ENCODE results near the gene ZFR.

Gene ZFR

GRCh38 chr5:32450952-32451351 is 6.4 kb upstream of the ZFR start:
- Histone ChIP-seq H4K20me1 (ENCODE audit: insufficient read depth, low read length) (no peaks in the 10 kb centered on the region), H3K9ac (ENCODE audit: low read depth, low read length) (no peak overlapping the region), H3K36me3 (ENCODE audit: insufficient read depth, low read length) (no peaks in the 10 kb centered on the region), H2AFZ (ENCODE audit: low read depth, low read length) (no peak overlapping the region), H3K27me3 (ENCODE audit: insufficient read depth, low read length, poor library complexity) (peaks cover 10% of the 10 kb centered on the region), H3K27ac (ENCODE audit: low read length) (no peak overlapping the region), H3K4me1 (ENCODE audit: insufficient read depth, low read length) (no peaks in the 10 kb centered on the region), H3K9me3 (ENCODE audit: insufficient read depth, low read length, severe bottlenecking) (no peaks in the 10 kb centered on the region), H3K79me2 (ENCODE audit: insufficient read depth, low read length) (no peaks in the 10 kb centered on the region), H3K4me2 (ENCODE audit: insufficient read depth, low read length) (no peak overlapping the region), H3K4me3 (ENCODE audit: low read depth in 1 of 2, low read length in 2 of 2) (no peak overlapping the region)
- DNase-seq (no peak), ATAC-seq (ENCODE audit: insufficient read depth, low read depth) (peak; percentile 47; the same call in 1 of the 3 replicates)
- TF ChIP-seq CTCF (IDR thresholded peaks at IDR 0.05; ENCODE audit: borderline replicate concordance, extremely low read depth, low read length, poor library complexity, severe bottlenecking) (peak; percentile 35), EZH2 (IDR thresholded peaks at IDR 0.05; ENCODE audit: borderline replicate concordance, low read depth, low read length, severe bottlenecking) (no peak)

GRCh38 chr5:32449262-32449661 is 4.7 kb upstream of the ZFR start:
- Histone ChIP-seq H3K36me3 (ENCODE audit: insufficient read depth, low read length) (no peaks in the 10 kb centered on the region), H4K20me1 (ENCODE audit: insufficient read depth, low read length) (no peaks in the 10 kb centered on the region), H3K4me2 (ENCODE audit: insufficient read depth, low read length) (no peak overlapping the region), H3K4me1 (ENCODE audit: insufficient read depth, low read length) (peaks cover 12% of the 10 kb centered on the region), H3K9ac (ENCODE audit: low read depth, low read length) (no peak overlapping the region), H2AFZ (ENCODE audit: low read depth, low read length) (no peak overlapping the region), H3K79me2 (ENCODE audit: insufficient read depth, low read length) (peaks cover 2% of the 10 kb centered on the region), H3K9me3 (ENCODE audit: insufficient read depth, low read length, severe bottlenecking) (no peaks in the 10 kb centered on the region), H3K4me3 (ENCODE audit: low read depth in 1 of 2, low read length in 2 of 2) (no peak overlapping the region), H3K27me3 (ENCODE audit: insufficient read depth, low read length, poor library complexity) (peaks cover 1% of the 10 kb centered on the region), H3K27ac (ENCODE audit: low read length) (no peak overlapping the region)
- TF ChIP-seq EZH2 (IDR thresholded peaks at IDR 0.05; ENCODE audit: borderline replicate concordance, low read depth, low read length, severe bottlenecking) (no peak), CTCF (IDR thresholded peaks at IDR 0.05; ENCODE audit: borderline replicate concordance, extremely low read depth, low read length, poor library complexity, severe bottlenecking) (no peak)
- ATAC-seq (ENCODE audit: insufficient read depth, low read depth) (no peak), DNase-seq (no peak)

- no peak overlapping the region for H3K4me2 ChIP-seq (ENCODE audit: insufficient read depth, low read length)
Measured at GRCh38 chr5:32446630-32447029, 2.1 kb upstream of the ZFR start.

More at GRCh38 chr5:32446630-32447029, 2.1 kb upstream of the ZFR start:
- no peak overlapping the region for H2AFZ ChIP-seq (ENCODE audit: low read depth, low read length)
- H3K9me3 ChIP-seq (ENCODE audit: insufficient read depth, low read length, severe bottlenecking) = no peaks in the 10 kb centered on the region
- DNase-seq = no peak
- H3K4me3 ChIP-seq (ENCODE audit: low read depth in 1 of 2, low read length in 2 of 2) = no peak overlapping the region
- H3K36me3 ChIP-seq (ENCODE audit: insufficient read depth, low read length) = peaks cover 13% of the 10 kb centered on the region
- TF ChIP-seq EZH2 (IDR thresholded peaks at IDR 0.05; ENCODE audit: borderline replicate concordance, low read depth, low read length, severe bottlenecking) = no peak
- TF ChIP-seq CTCF (IDR thresholded peaks at IDR 0.05; ENCODE audit: borderline replicate concordance, extremely low read depth, low read length, poor library complexity, severe bottlenecking) = no peak
- no peak overlapping the region for H3K27ac ChIP-seq (ENCODE audit: low read length)
- H4K20me1 ChIP-seq (ENCODE audit: insufficient read depth, low read length) = peaks cover 13% of the 10 kb centered on the region
- H3K79me2 ChIP-seq (ENCODE audit: insufficient read depth, low read length) = peaks cover 28% of the 10 kb centered on the region
- peaks cover 31% of the 10 kb centered on the region for H3K4me1 ChIP-seq (ENCODE audit: insufficient read depth, low read length)
- no peaks in the 10 kb centered on the region for H3K27me3 ChIP-seq (ENCODE audit: insufficient read depth, low read length, poor library complexity)
- no peak for ATAC-seq (ENCODE audit: insufficient read depth, low read depth)
- H3K9ac ChIP-seq (ENCODE audit: low read depth, low read length) = no peak overlapping the region
